Astrocyte (in vitro differentiated cells and primary cell): ENCODE data around the gene SHOX. TPM values are rescaled to one million over a fixed set of nuclear protein-coding genes. Genes with fewer than 3 reads are reported as not detected.
"Not testable (repeated sequence)": the region's sequence is repeated elsewhere in the genome, so short reads cannot be mapped to it uniquely, and the experiment has no call there.

ENCODE experiments used
- DNase-seq: peaks from one replicate; pipeline ENCODE4 v3.0.0-alpha.2; 2010; ENCODE audit warnings: low read depth
- FAIRE-seq: peaks from 2 replicates; lab custom pipeline; 2011; peaks lifted over from hg19 to GRCh38; lab: Jason Lieb, UNC
- H2AFZ ChIP-seq: 2 replicates; pipeline ENCODE4 v1.6.0; 2012; ENCODE audit warnings: low read depth, low read length, inconsistent platforms
- H3K27ac ChIP-seq: 2 replicates; pipeline ENCODE4 v1.5.1; 2011; ENCODE audit warnings: low read depth, low read length, inconsistent platforms
- H3K27me3 ChIP-seq: 2 replicates; pipeline ENCODE4 v1.6.0; 2011; ENCODE audit warnings: low read length, inconsistent platforms; ENCODE audit not compliant: insufficient read depth
- H3K36me3 ChIP-seq: 2 replicates; pipeline ENCODE4 v1.5.1; 2011; ENCODE audit warnings: low read length, inconsistent platforms; ENCODE audit not compliant: insufficient read depth
- H3K4me1 ChIP-seq: 2 replicates; pipeline ENCODE4 v1.5.1; 2011; ENCODE audit warnings: low read length, inconsistent platforms; ENCODE audit not compliant: insufficient read depth
- H3K4me2 ChIP-seq: 2 replicates; pipeline ENCODE4 v1.6.0; 2012; ENCODE audit warnings: low read length, inconsistent platforms
- H3K4me3 ChIP-seq: 2 replicates; pipeline ENCODE4 v1.5.1; 2011; ENCODE audit warnings: low read depth, mild to moderate bottlenecking, low read length, inconsistent platforms; ENCODE audit not compliant: insufficient read depth
- H3K79me2 ChIP-seq: 2 replicates; pipeline ENCODE4 v1.6.0; 2012; ENCODE audit warnings: mild to moderate bottlenecking, low read length, inconsistent platforms; ENCODE audit not compliant: insufficient read depth
- H3K9ac ChIP-seq: 2 replicates; pipeline ENCODE4 v1.6.0; 2012; ENCODE audit warnings: mild to moderate bottlenecking, low read length, inconsistent platforms
- H3K9me3 ChIP-seq: 2 replicates; pipeline ENCODE4 v1.5.1; 2012; ENCODE audit warnings: low read depth, mild to moderate bottlenecking, low read length, inconsistent platforms; ENCODE audit not compliant: insufficient read depth
- H4K20me1 ChIP-seq: 2 replicates; pipeline ENCODE4 v1.6.0; 2012; ENCODE audit warnings: low read length, inconsistent platforms; ENCODE audit not compliant: insufficient read depth
- H3K27ac Mint-ChIP-seq: one replicate; pipeline ENCODE4 v1.8.0; 2021; ENCODE audit warnings: mild to moderate bottlenecking, mixed read lengths; ENCODE audit not compliant: unreplicated experiment
- H3K27me3 Mint-ChIP-seq: one replicate; pipeline ENCODE4 v1.8.0; 2021; ENCODE audit warnings: low read depth, mixed read lengths; ENCODE audit not compliant: unreplicated experiment
- H3K36me3 Mint-ChIP-seq: one replicate; pipeline ENCODE4 v1.8.0; 2021; ENCODE audit warnings: low read depth, mixed read lengths; ENCODE audit not compliant: unreplicated experiment
- H3K4me1 Mint-ChIP-seq: one replicate; pipeline ENCODE4 v1.8.0; 2021; ENCODE audit warnings: low read depth, mixed read lengths; ENCODE audit not compliant: unreplicated experiment
- H3K4me3 Mint-ChIP-seq: one replicate; pipeline ENCODE4 v1.8.0; 2021; ENCODE audit warnings: mild to moderate bottlenecking, moderate library complexity, mixed read lengths; ENCODE audit not compliant: unreplicated experiment
- H3K9me3 Mint-ChIP-seq: one replicate; pipeline ENCODE4 v1.8.0; 2021; ENCODE audit warnings: mild to moderate bottlenecking, mixed read lengths; ENCODE audit not compliant: unreplicated experiment
- CTCF ChIP-seq: IDR thresholded peaks from 2 replicates; pipeline ENCODE4 v1.5.1; 2011; ENCODE audit warnings: low read depth, mild to moderate bottlenecking, inconsistent platforms, low read length, moderate library complexity; ENCODE audit not compliant: insufficient read depth
- EZH2 ChIP-seq: IDR thresholded peaks from 2 replicates; pipeline ENCODE4 v1.6.1; 2012; ENCODE audit warnings: mild to moderate bottlenecking, low read length, inconsistent platforms; ENCODE audit not compliant: insufficient read depth
- total RNA-seq: library from RNA; stranded (reverse); gene quantifications from 2 replicates; pipeline ENCODE4 v1.2.1, GENCODE V29; 2021

The SHOX gene
- total RNA-seq, 1 donor from 2014 or later, result not detected

- no peaks in the 10 kb centered on the region for H3K9me3 ChIP-seq
- no peak for DNase-seq
These were observed 20.2 kb downstream of the SHOX start for GRCh38 chrX:650811-651210.

GRCh38 chrX:651922-652321, 21.3 kb downstream of the SHOX start:
- H2AFZ ChIP-seq, H3K79me2 ChIP-seq, H3K36me3 ChIP-seq, H3K9me3 ChIP-seq, H3K4me3 ChIP-seq, H4K20me1 ChIP-seq, H3K4me2 ChIP-seq, H3K27me3 Mint-ChIP-seq, H3K36me3 Mint-ChIP-seq, H3K4me1 ChIP-seq, H3K27me3 ChIP-seq, H3K27ac ChIP-seq, DNase-seq, FAIRE-seq, H3K4me3 Mint-ChIP-seq, H3K9ac ChIP-seq, H3K27ac Mint-ChIP-seq, H3K4me1 Mint-ChIP-seq: not testable (repeated sequence)
- peaks cover 11% of the 10 kb centered on the region for H3K9me3 Mint-ChIP-seq

More at GRCh38 chrX:650811-651210, 20.2 kb downstream of the SHOX start:
- H3K36me3 ChIP-seq, result no peaks in the 10 kb centered on the region
- Mint-ChIP-seq H3K27ac (no peak overlapping the region), H3K36me3 (no peaks in the 10 kb centered on the region), H3K4me1 (no peaks in the 10 kb centered on the region), H3K4me3 (no peak overlapping the region), H3K27me3 (peaks cover 5% of the 10 kb centered on the region), H3K9me3 (peaks cover 19% of the 10 kb centered on the region)
- H3K9ac ChIP-seq, result no peak overlapping the region
- no peak overlapping the region for H3K4me2 ChIP-seq
- FAIRE-seq, result no peak
- H3K27me3 ChIP-seq, result no peaks in the 10 kb centered on the region
- H3K4me3 ChIP-seq, result no peak overlapping the region
- H3K27ac ChIP-seq, result no peak overlapping the region
- H2AFZ ChIP-seq, result no peak overlapping the region
- H4K20me1 ChIP-seq, result no peaks in the 10 kb centered on the region
- no peaks in the 10 kb centered on the region for H3K79me2 ChIP-seq
- H3K4me1 ChIP-seq, result no peaks in the 10 kb centered on the region
- no peak for TF ChIP-seq CTCF
- TF ChIP-seq EZH2, result no peak

DNA sequence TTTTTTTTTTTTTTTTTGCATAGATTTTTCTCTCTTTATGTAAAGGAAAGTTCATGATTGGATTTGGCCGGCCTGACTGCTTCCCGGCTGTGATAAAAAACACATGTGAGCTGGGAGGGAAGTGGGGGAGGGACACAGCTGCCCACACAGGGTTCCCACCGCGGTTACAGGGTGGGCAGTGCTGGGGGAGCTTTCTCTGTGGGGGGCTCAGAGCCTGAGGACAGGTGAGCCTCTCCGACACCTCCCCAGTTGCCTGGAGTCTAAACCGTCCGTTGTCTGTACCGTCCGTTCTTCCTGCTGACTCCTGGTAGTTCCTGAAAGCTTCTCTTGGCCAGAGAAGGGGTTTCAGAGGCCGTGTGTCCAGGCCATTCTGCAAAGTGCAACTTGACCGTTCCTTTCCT, 21.8 kb downstream of the SHOX start:
- peaks cover 13% of the 10 kb centered on the region for H3K9me3 Mint-ChIP-seq
- Histone ChIP-seq H3K79me2 (no peaks in the 10 kb centered on the region), H4K20me1 (no peaks in the 10 kb centered on the region), H3K9me3 (no peaks in the 10 kb centered on the region), H3K27me3 (no peaks in the 10 kb centered on the region), H3K9ac (no peak overlapping the region), H3K4me1 (no peaks in the 10 kb centered on the region), H3K27ac (no peak overlapping the region), H3K36me3 (no peaks in the 10 kb centered on the region), H3K4me3 (no peak overlapping the region), H3K4me2 (no peak overlapping the region), H2AFZ (no peak overlapping the region)
- no peak for FAIRE-seq
- no peak overlapping the region for H3K27ac Mint-ChIP-seq
- no peaks in the 10 kb centered on the region for H3K36me3 Mint-ChIP-seq
- peaks cover 2% of the 10 kb centered on the region for H3K27me3 Mint-ChIP-seq
- no peak for TF ChIP-seq CTCF
- no peak for TF ChIP-seq EZH2
- no peak for DNase-seq
- H3K4me1 Mint-ChIP-seq, result no peaks in the 10 kb centered on the region
- H3K4me3 Mint-ChIP-seq, result no peak overlapping the region
